ENCODE data around the gene RAPGEF2.
A peak's percentile ranks its signal among the peaks of the same experiment; 100 is the strongest.
"Not testable (repeated sequence)": the region's sequence is repeated elsewhere in the genome, so short reads cannot be mapped to it uniquely, and the experiment has no call there.

RAPGEF2 gene

DNA sequence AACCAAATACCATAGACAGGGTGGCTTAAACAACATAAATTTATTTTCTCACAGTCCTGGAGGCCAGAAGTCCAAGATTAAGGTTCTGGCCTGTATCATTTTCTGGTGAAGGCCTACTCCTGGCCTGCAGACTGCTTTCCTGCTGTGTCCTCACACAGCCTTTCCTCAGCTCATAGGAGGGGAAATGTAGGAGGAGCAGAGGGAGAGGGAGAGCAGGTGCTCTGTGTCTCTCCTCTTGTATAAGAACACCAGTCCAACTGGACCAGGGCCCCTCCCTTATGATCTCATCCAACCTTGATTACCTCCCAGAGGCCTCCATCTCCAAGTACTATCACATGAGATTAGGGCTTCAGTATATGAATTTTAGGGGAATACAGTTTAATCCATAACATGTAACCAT lies 34.3 kb downstream of the RAPGEF2 start:
- DNase-seq (ENCODE audit: low read depth), result no peak

DNA sequence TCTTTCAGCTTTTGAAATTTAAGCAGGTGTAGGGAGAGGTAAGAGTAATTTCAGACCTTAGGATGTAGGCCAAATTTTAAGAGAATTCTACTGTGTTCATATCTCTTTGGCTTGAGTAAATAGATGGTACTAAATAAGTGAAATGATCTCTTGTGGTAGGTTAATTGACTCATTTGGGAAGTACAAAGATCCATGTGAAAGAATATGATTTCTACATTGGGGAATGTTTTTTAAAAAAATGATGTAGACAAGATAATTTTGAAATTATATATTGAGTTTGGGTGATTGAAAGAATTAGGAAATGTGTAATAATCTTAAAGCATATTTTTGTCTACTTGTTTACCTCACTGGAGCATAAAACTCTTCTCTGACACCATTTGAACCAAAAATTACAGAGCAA lies 35.6 kb downstream of the RAPGEF2 start:
- no peak for DNase-seq (ENCODE audit: low read depth)

DNA sequence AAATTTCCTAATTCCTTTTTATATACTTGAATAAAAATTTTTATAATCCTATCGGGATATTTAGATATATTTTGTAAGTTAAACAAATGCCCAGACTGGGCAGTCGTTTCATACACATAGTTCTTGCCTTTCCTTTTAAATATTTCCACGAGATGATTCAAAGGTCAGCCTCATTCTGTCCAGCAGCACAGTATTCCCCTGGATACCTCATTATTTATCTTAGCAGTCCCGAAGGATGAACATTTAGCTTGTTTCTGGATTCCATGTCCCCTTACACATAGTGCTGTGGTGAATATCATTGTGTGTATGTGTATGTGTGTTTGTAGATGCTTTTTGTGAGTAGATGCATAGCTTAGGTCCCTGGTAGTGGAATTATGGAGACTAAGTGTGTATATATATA lies 38.3 kb downstream of the RAPGEF2 start:
- DNase-seq (ENCODE audit: low read depth), result no peak

DNA sequence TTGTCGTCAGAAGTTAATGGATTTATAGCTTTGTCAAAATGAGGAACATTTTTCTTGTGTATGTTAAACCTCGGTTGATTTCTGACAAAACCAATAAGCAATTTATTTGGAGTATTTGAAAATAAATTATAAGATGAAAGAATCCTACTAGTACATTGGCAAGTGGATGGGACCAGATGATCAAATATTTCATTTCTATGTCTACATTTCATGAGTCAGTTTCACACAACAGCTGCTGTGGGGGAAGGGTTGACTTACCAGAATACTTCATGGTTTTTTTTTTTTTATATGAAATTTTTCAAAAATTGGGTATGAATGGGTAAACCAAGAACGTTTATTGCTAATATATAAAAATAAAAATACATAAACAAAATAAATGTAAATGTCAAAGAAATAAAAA lies 39.4 kb downstream of the RAPGEF2 start:
- DNase-seq (ENCODE audit: low read depth), result peak; percentile 3

DNA sequence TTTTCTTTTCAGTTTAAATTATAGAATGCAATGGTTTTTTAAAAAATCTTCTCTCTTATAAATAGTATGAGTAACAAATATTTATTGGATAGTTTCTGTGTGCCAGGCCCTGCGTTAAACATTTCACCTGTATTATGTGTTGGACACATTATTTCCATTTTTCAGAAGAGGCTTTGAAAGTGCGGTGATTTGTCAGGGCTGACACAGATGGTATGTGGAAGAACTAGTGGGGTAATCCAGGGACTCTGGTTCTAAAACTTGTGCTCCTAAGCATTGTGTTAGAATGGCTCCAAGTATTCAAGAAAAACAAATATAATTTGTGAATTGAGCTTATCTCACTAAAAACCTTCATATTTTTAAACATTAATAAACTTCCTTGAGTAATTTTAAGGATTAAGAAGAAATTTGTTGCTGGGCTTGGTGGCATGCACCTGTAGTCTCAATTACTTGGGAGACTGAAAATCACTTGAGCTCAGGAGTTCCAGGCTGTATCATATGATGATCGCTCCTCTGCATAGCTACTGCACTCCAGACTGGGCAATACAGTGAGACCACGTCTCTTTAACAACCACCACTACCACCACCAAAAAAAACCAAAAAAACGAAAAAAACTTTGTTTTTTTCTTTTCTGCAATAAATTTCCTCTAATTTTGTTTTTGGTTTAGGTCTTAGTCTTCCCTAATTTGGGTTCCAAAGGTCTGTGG lies 40.0 kb downstream of the RAPGEF2 start:
- DNase-seq (ENCODE audit: low read depth), result no peak

DNA sequence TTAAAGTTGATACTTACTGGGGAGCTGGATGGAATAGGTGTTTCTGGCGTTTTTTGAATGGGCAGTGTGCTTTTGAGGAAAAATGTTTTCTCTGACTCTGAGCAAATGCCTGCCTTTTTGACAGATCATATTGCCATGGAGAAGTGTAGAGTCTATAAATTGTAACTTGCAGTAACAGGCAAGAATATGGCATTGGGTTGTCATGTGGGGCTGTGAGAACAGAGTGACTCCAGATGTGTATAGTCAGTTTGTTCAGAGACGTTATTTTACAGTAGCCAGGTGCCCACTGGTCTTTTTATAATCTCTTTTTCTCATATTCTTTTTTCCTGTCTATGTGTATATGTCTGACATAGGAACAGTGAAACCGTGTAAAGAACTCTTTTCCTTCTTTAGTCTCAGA lies 40.8 kb downstream of the RAPGEF2 start:
- DNase-seq (ENCODE audit: low read depth), result no peak

DNA sequence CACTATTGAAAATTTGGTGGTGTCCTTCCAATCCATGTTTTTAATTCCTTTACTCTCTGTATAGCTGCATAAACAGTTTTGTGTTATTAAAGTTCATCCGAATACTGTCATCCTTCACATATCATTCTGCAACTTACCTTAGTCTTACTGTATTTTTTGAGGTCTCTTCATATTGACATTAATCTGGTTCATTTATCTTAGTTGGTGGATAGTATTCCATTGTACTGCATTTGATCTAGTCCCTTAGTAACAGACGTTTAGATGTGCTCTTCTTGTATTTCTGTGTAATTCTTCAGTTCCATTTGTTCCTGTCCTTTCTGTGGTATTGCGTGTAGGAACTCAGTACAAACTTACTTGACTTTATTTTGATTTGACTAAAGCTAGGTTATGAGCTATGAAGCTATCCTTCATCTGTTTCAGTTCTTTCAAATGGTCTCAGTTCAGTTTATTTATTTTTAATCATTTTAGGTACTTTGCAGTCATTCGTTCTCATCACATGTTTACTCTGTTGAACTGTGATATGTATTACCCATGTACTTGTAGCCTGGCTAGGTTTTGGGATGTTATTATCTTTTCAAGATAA lies 41.3 kb downstream of the RAPGEF2 start:
- no peak for DNase-seq (ENCODE audit: low read depth)

DNA sequence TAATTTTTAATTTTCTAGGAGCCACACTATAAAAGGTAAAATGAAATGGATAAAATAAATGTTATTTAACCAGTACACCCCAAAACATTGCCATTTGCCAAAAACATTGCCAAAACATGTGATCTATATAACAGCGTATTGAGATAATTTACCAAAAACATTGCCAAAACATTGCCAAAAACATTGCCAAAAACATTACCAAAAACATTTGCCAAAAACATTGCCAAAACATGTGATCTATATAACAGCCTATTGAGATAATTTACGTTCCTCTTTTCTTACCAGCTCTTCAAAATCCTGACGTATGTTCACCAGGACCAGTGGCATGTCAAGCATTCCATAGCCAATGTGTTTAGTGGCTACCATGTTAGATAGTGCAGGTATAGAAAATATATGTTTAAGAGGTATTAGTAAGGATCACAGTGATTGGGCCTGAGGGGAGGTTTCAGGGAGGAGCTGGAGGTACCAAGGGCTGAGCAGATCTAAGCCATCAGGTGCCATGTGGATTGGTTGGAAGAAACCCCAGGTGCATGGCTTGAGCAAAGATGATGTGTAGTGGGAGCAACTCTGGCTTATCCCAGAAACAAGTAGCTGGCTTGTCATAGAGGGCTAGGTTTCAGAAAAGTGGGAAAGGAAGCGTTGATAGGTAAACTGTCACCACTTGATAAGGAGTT lies 42.6 kb downstream of the RAPGEF2 start:
- DNase-seq (ENCODE audit: low read depth), result no peak

DNA sequence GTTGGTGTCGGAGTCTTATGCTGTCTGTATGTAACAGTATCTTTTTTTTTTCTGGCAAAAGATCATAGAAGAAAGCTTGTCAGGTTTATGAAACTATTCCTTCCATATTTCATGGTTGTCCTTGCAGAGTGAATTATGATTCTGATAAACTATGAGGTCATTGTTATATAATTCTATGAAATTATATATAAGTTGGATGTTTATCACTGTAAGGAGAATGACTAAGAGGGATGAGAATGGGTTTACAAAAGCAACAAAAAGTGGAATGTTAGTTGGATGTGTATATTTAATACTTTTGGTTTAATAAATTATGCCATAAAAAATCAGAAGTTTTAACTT lies 43.1 kb downstream of the RAPGEF2 start:
- peak; percentile 2 for DNase-seq (ENCODE audit: low read depth)

DNA sequence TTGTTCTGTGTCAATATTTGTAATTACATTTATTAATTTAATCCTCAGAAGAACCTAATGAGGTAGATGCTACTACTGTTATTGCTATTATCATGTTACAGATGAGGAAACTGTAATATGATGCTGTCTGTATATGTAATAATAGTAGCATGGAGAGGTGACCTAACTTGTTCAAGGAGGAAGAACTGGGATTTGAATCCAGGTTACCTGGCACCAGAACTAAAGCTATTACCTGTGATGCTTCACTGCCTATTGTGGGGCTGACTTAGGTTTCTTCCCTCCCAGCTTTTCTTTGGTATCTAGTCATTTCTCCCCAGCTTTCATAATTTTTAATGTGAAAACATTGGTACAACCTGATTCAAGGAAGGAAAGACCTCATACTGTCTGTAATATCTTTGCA lies 43.6 kb downstream of the RAPGEF2 start:
- DNase-seq (ENCODE audit: low read depth), result no peak

DNA sequence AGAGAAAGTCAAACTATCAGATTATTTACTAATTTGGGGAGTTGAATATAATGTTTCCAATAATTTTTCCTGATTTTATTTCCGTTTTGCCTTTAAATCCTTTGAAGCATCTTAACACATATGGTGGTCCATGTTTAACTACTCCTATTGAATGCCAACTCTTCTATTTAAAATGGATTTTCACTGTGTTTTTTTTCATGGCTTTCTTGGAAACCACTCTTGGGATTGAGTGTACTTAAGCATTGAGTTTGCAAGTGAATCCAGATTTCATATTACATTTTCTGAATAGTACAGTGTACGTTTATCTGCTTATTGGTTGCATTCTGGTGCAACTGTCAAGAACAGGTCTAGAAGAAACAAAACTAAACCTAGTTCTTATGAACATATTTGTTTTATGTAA lies 45.6 kb downstream of the RAPGEF2 start:
- no peak for DNase-seq (ENCODE audit: low read depth)

DNA sequence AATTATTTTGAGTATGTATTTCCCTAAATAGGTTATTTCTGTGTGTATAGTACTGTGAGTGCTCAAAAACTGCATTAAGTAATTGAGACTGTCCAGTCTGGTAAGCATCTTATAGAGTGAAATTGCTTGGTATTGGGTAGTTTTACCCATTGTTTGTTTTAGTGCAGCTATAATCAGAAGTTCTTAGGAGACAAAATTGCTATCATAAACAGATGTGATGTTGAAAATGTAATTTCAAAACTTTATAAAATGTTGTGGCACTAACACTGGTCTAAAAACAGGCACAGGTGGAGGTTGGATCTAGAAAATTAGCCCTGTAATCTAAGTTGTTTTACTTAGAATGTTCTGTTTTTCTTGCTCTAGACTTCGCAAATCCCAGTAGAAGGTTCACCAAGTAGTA lies 46.8 kb downstream of the RAPGEF2 start:
- DNase-seq (ENCODE audit: low read depth), result no peak

DNA sequence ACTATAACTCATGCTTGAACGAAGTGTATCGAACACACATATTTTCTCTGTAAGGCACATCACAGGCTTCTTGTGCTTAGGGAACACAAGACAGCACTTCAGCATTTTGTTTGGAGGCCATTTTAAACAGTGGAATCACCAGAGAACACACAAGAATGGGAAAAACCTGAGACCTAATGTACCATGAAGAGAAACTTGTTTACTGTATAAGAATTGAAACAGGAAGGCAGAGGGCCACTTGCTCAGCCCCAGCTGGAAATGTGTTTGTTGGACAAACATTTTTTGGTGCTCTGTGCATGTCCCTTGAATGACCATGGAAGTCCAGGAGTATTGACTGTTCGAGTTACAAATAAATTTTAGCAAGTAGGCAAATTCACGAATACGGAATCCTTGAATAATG lies 47.5 kb downstream of the RAPGEF2 start:
- no peak for DNase-seq (ENCODE audit: low read depth)

DNA sequence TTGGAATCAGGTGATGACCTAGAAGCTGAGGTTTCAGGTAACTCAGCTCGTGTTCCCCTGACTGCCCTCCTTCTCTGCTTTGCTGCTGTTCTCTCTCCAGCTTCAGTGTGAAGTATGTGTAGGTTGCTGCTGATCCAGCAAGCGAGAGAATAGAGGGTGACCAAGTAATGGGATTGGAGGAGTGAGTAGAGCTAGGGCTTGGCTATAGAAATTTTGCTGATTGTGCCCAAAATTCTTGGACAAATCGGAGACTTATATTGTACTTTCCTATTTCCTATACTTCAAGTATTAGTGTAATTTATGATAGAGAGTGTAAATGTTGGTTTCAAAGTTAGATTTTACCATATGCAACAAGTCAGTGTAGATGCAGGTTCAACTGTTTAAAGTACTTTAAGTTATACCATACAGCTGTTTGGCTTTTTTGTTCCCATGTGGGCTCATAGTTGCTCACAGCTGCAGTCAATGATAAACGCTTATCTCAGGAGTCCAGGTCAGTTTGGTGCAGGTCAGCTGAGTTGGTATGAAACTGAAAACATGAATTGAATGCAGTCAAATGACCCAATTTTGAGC lies 48.0 kb downstream of the RAPGEF2 start:
- DNase-seq (ENCODE audit: low read depth), result no peak

DNA sequence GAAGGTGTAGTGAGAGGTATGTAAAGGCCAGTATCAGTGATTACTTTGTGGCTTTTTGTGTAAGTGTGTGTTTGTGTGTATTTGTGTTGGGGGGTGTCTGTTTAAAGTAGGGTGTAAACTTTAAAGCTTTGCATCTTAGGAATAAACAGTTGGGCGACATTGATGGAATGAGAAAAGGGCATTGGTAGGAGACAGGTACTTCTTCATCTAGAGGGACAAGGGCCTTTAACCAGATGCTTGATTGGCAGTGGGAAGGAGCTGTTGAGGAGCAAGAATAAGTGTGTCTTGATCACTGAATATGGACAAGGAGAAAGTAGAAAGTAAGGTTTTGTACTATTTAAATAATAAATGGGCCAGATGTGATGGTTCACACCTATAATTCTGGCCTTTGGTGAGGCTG lies 48.8 kb downstream of the RAPGEF2 start:
- DNase-seq (ENCODE audit: low read depth), result no peak

DNA sequence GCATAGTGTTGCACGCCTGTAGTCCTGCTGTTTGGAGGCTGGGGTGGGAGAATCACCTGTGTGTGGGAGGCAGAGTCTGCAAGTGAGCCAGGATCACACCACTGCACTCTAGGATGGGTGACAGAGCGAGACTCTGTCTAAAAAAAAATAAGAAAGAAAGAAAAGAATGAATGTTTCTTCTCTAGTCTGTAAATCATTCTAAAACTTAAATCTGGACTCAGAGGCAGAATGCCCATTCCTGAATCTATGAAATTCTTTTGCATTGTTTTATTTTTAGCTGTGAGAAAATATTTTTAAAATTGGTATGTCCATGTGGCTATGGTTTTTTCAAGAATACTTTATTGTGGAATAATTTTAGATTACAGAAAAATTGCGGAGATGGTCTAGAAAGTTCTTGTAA lies 49.3 kb downstream of the RAPGEF2 start:
- no peak for DNase-seq (ENCODE audit: low read depth)

DNA sequence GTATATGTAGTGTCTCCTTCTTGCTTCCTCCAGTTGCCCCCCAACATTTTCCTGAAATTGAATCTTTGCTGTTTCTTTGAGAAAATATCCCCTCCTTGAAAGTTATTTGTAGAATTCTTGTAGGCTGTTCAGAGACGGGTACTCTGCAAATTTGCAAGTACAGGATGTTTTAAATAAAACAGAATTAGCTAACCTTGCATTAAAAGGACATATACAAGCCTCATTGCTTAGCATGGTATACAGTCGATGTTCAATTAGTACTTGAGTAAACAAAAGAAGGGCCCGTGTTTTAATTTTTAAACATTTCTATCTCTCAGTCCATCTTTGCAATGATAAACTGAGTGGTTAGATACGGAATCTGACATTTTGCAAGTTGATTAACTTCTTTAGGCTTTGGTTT lies 50.8 kb downstream of the RAPGEF2 start:
- no peak for DNase-seq (ENCODE audit: low read depth)

DNA sequence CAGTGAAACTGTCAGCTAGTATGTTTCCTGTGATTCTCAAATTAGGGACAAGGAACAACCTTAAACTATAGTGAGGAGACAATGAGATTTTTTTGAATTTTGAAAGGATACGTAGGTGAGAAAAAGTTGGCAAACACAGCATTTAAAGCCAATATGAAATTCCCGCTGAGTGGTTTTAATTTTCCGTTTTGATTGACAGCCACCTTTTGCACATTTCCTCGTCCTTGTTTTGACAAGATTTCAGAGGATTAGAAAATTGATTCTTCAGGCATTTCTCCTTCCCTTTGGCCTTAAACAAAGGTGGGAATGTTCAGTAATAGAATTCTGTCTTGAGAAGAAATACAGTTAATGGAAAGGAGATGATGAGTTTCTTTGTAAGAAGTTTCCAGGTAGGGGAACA lies 52.2 kb downstream of the RAPGEF2 start:
- no peak for DNase-seq (ENCODE audit: low read depth)

DNA sequence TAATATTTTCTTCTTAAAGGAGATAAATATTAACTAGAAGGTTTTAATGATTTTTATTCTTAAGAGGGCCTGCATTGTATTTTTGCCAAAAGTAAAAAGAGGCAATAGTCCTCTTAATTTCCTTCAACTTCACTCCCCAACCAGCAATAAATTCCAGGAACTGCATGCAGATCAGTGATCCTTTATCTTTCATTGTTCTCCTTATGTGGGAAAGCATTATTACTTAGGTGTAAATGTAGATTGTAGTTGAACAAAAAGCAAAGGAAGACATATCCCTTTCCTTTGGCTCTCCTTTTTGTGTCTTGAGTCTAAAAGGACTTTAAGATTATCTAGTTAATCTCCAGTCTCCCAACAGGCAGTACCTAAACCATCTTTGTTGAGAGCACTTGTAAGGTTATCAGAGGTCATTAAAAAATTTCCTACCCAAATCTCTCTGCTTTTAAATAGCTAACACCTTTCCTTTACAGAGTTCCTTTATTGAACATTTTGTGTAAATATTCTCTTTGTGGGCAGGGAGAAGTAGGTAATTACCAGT lies 55.3 kb downstream of the RAPGEF2 start:
- no peak for DNase-seq (ENCODE audit: low read depth)

DNA sequence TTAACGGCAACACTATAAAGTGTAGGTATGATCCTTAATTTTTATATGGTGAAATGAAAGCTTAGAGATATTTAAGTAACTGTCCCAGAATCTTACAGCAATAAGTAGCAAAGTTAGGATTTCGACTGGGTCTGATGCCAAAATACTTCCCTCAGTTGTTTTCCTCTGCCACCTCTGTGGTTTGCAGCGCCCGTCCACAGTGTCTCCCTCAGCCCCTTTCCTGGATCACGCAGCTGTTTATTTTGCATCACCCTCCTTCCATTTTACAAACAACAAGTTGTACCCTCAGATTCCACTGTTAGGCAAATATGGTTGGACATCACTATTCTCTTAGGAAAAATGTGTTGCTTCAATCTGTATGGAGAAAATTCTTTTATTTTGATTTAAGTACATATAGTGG lies 56.1 kb downstream of the RAPGEF2 start:
- no peak for DNase-seq (ENCODE audit: low read depth)

DNA sequence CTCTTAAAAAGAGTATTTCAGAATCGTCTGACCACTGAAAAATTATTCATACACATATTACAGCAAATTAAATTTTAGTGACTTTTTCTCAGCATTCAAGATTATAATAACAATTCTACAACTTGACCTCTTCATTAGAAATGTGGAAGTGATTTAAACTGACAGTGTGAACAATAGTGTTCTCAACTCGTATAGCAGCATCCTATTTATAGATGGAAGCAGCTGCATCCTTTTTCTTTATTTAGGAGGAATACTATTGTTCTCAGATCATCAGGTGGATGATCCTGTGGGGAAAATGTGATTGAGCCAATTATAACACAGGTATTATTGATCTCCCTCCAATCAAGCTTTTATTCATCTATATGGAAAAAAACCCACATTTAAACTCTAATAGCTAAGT lies 56.7 kb downstream of the RAPGEF2 start:
- DNase-seq (ENCODE audit: low read depth), result no peak

DNA sequence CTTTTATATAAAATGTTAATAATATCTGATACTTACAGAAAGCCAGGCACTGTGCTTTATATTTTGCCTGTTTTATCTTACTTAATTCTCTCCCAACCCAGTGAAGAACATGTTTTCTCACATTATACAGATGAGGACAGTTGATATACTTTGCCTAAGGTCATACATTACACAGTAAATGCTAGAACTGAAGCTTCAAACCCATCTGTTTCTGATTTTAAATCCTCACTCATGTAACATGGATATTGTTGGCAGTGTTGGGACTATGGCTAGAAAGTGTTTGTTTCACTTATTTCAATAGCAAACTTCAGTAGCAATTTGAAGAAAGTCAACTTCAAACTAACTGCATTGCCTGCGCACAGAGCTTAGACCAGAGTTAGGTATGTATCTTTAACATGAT lies 57.4 kb downstream of the RAPGEF2 start:
- DNase-seq (ENCODE audit: low read depth), result no peak

DNA sequence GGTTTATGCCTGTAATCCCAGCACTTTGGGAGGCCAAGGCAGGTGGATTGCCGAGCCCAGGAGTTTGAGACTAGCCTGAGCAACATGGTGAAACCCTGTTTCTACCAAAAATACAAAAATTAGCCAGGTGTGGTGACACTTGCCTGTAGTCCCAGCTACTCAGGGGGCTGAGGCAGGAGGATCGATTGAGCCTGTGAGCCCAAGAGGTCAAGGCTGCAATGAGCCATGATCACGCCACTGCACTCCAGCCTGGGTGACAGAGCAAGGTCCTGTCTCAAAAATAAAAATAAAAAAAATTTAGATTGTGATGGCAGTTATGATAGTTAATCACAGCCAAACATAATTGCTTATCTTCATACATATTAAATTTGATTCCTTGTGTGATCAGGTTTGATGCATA lies 58.6 kb downstream of the RAPGEF2 start:
- not testable (repeated sequence) for DNase-seq (ENCODE audit: low read depth)

Data from HS-5 (cell line).